Activated B cell treated with CpG ODN at 0.5 μM for 24 hours (primary cell): Measurements from ENCODE around the gene LEKR1. TPM values are rescaled to one million over a fixed set of nuclear protein-coding genes. Genes with fewer than 3 reads are reported as not detected.

Experiments used
- ATAC-seq: fragments of 200-7000 bp; cut with Tn5 transposase; one replicate; pipeline ENCODE4 v1.10.0; 2021; ENCODE audit warnings: low read depth, mild to moderate bottlenecking, moderate library complexity
- CTCF ChIA-PET: fragments of 350-600 bp; sonication (Branson Sonifier 250); formaldehyde crosslinking; loops from one replicate; lab custom pipeline; 2021; ENCODE audit warnings: antibody characterized with exemption; lab: Charles Lee
- POLR2A ChIA-PET: fragments of 350-600 bp; sonication (Branson Sonifier 250); formaldehyde crosslinking; loops from one replicate; lab custom pipeline; 2021; ENCODE audit warnings: antibody characterized with exemption; lab: Charles Lee
- DNase-seq: peaks from one replicate; pipeline ENCODE4 v3.0.0; 2022
- H3K27ac Mint-ChIP-seq: one replicate; pipeline ENCODE4 v1.8.0; 2020; ENCODE audit warnings: mixed read lengths
- H3K27me3 Mint-ChIP-seq: one replicate; pipeline ENCODE4 v1.8.0; 2021; ENCODE audit warnings: mixed read lengths
- H3K36me3 Mint-ChIP-seq: one replicate; pipeline ENCODE4 v1.8.0; 2021; ENCODE audit warnings: low read depth, mixed read lengths
- H3K4me1 Mint-ChIP-seq: one replicate; pipeline ENCODE4 v1.8.0; 2021; ENCODE audit warnings: mixed read lengths
- H3K4me3 Mint-ChIP-seq: one replicate; pipeline ENCODE4 v1.8.0; 2020; ENCODE audit warnings: mild to moderate bottlenecking, mixed read lengths
- H3K9me3 Mint-ChIP-seq: one replicate; pipeline ENCODE4 v1.8.0; 2020; ENCODE audit warnings: mixed read lengths
- CTCF ChIP-seq: fragments of 200-600 bp; IDR thresholded peaks from one replicate; pipeline ENCODE4 v1.8.0; 2022; ENCODE audit warnings: antibody characterized with exemption, mild to moderate bottlenecking
- intact Hi-C: fragments of 100-400 bp; cut with micrococcal nuclease; formaldehyde crosslinking; loops from one replicate; pipeline ENCODE4 v1.15.1; 2024
- total RNA-seq: library from RNA; stranded (reverse); gene quantifications from 2 replicates; pipeline ENCODE4 v1.2.3, GENCODE V29; 2022

Gene LEKR1
- total RNA-seq, 1 donor from 2014 or later = 2.8 TPM

- Mint-ChIP-seq H3K4me1 (peaks cover 6% of the 10 kb centered on the region), H3K27me3 (no peaks in the 10 kb centered on the region), H3K36me3 (no peaks in the 10 kb centered on the region), H3K27ac (no peak overlapping the region), H3K4me3 (no peak overlapping the region), H3K9me3 (no peaks in the 10 kb centered on the region)
- intact Hi-C loops = no loop called here
- DNase-seq (no peak), ATAC-seq (peak; percentile 90)
- POLR2A ChIA-PET = no interaction called here
- CTCF ChIA-PET = no interaction called here
- no peak for TF ChIP-seq CTCF
Observed at GRCh38 chr3:156859578-156859977, 33.4 kb downstream of the LEKR1 start.

- ChIA-PET CTCF (no interaction called here), POLR2A (no interaction called here)
- DNase-seq = no peak
- no peak for TF ChIP-seq CTCF
- H3K27ac Mint-ChIP-seq = no peak overlapping the region
- peaks cover 6% of the 10 kb centered on the region for H3K4me1 Mint-ChIP-seq
- H3K36me3 Mint-ChIP-seq = no peaks in the 10 kb centered on the region
- ATAC-seq = no peak
- intact Hi-C loops = no loop called here
- no peak overlapping the region for H3K4me3 Mint-ChIP-seq
- no peaks in the 10 kb centered on the region for H3K27me3 Mint-ChIP-seq
- no peaks in the 10 kb centered on the region for H3K9me3 Mint-ChIP-seq
Observed at GRCh38 chr3:156860873-156861272, 34.7 kb downstream of the LEKR1 start.

DNA sequence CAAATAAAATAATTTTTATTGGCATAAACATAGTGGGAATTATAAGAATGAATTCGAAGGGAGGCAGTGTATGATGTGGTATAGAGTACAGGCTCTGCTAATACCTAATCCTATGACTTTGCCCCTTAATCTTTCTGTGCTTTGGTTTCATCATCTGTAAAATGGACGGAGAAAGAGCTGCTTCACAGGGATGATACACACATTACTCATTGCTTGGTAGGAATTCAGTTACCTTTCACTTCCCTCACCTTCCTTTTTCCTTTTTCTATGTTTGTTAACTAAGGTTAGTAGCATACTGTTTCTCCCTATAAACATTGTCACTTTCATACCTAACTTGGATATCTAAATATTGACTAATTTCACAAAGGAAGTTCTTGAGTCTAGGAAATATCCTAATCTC is 36.2 kb downstream of the LEKR1 start:
- Mint-ChIP-seq H3K4me1 (peaks cover 6% of the 10 kb centered on the region), H3K36me3 (no peaks in the 10 kb centered on the region), H3K27ac (no peak overlapping the region), H3K27me3 (no peaks in the 10 kb centered on the region), H3K9me3 (no peaks in the 10 kb centered on the region), H3K4me3 (no peak overlapping the region)
- DNase-seq = no peak
- ChIA-PET CTCF (no interaction called here), POLR2A (no interaction called here)
- TF ChIP-seq CTCF = no peak
- ATAC-seq = no peak
- intact Hi-C loops = no loop called here

DNA sequence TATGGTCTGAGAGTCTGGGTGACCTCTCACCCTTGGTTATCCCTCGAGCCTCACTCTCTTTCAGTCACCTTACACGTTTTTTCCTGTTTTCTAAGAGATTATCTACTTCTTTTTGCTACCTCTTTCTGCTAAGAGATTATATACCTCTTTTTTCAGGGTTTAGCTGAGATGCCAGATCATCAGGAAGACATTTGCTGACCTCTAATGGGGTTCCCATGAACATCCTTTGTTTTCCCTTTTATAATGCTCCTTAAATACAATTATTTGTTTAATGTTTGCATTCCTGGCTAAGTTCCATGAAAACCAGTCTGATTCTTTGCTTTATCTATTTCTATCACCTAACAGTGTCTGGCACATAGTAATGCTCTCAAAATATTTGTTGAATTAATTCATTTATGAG is 39.6 kb downstream of the LEKR1 start:
- ATAC-seq = no peak
- Mint-ChIP-seq H3K36me3 (no peaks in the 10 kb centered on the region), H3K4me3 (no peak overlapping the region), H3K4me1 (no peaks in the 10 kb centered on the region), H3K9me3 (no peaks in the 10 kb centered on the region), H3K27ac (no peak overlapping the region), H3K27me3 (no peaks in the 10 kb centered on the region)
- DNase-seq = no peak
- ChIA-PET CTCF (no interaction called here), POLR2A (no interaction called here)
- intact Hi-C loops = no loop called here
- no peak for TF ChIP-seq CTCF

GRCh38 chr3:156867174-156867573 is 41.0 kb downstream of the LEKR1 start:
- POLR2A ChIA-PET = no interaction called here
- TF ChIP-seq CTCF = no peak

More at GRCh38 chr3:156867174-156867573, 41.0 kb downstream of the LEKR1 start:
- no peaks in the 10 kb centered on the region for H3K9me3 Mint-ChIP-seq
- H3K4me3 Mint-ChIP-seq = no peak overlapping the region
- CTCF ChIA-PET = no interaction called here
- intact Hi-C loops = no loop called here
- DNase-seq (no peak), ATAC-seq (no peak)
- no peaks in the 10 kb centered on the region for H3K4me1 Mint-ChIP-seq
- H3K27ac Mint-ChIP-seq = no peak overlapping the region
- H3K27me3 Mint-ChIP-seq = no peaks in the 10 kb centered on the region
- peaks cover 4% of the 10 kb centered on the region for H3K36me3 Mint-ChIP-seq
